ENCODE results near the gene MYBPHL. TPM values are rescaled to one million over a fixed set of nuclear protein-coding genes. Genes with fewer than 3 reads are reported as not detected.
"Not testable (repeated sequence)": the region's sequence is repeated elsewhere in the genome, so short reads cannot be mapped to it uniquely, and the experiment has no call there.

The MYBPHL gene
- total RNA-seq, 1 experiment from 2014 or later = not detected

GRCh38 chr1:109307274-109308021 is 637 bp upstream of the MYBPHL start:
- no peak for DNase-seq (ENCODE audit: low read depth)

GRCh38 chr1:109305991-109306390 is 820 bp downstream of the MYBPHL start:
- DNase-seq (ENCODE audit: low read depth) = not testable (repeated sequence)

- DNase-seq (ENCODE audit: low read depth) = no peak
Measured at GRCh38 chr1:109304226-109304920, 2.4 kb downstream of the MYBPHL start.

GRCh38 chr1:109301874-109302273 is 4.9 kb downstream of the MYBPHL start:
- no peak for DNase-seq (ENCODE audit: low read depth)

GRCh38 chr1:109300650-109301151 is 6.1 kb downstream of the MYBPHL start:
- DNase-seq (ENCODE audit: low read depth) = no peak

GRCh38 chr1:109299558-109300343 is 7.1 kb downstream of the MYBPHL start:
- peak; percentile 88 for DNase-seq (ENCODE audit: low read depth)

GRCh38 chr1:109298666-109299557 is 7.9 kb downstream of the MYBPHL start:
- DNase-seq (ENCODE audit: low read depth) = peak; percentile 86

- DNase-seq (ENCODE audit: low read depth) = no peak
Measured at GRCh38 chr1:109296782-109297181, 10.0 kb downstream of the MYBPHL start.

GRCh38 chr1:109295712-109296415 is 10.9 kb downstream of the MYBPHL start:
- no peak for DNase-seq (ENCODE audit: low read depth)

GRCh38 chr1:109294481-109294880 is 12.3 kb downstream of the MYBPHL start:
- DNase-seq (ENCODE audit: low read depth) = no peak

- DNase-seq (ENCODE audit: low read depth) = no peak
Measured at GRCh38 chr1:109293026-109293425, 13.8 kb downstream of the MYBPHL start.

- DNase-seq (ENCODE audit: low read depth) = no peak
Measured at GRCh38 chr1:109292364-109292763, 14.4 kb downstream of the MYBPHL start.

GRCh38 chr1:109290998-109291397 is 15.8 kb downstream of the MYBPHL start:
- no peak for DNase-seq (ENCODE audit: low read depth)

- DNase-seq (ENCODE audit: low read depth) = no peak
Measured at GRCh38 chr1:109290137-109290536, 16.7 kb downstream of the MYBPHL start.

- DNase-seq (ENCODE audit: low read depth) = not testable (repeated sequence)
Measured at GRCh38 chr1:109286762-109287161, 20.0 kb downstream of the MYBPHL start.

GRCh38 chr1:109283748-109284600 is 22.8 kb downstream of the MYBPHL start:
- peak; percentile 49 for DNase-seq (ENCODE audit: low read depth)

GRCh38 chr1:109282952-109283747 is 23.7 kb downstream of the MYBPHL start, which contains the start of gene PSRC1:
Gene PSRC1, minus strand, starts transcription at chr1:109283145.
- DNase-seq (ENCODE audit: low read depth) = peak; percentile 96

- no peak for DNase-seq (ENCODE audit: low read depth)
Measured at GRCh38 chr1:109282497-109282951, 24.3 kb downstream of the MYBPHL start.

Data from RPMI7951 (cell line).